K562 (cell line): ENCODE data around the gene NCOA3. TPM values are rescaled to one million over a fixed set of nuclear protein-coding genes. Genes with fewer than 3 reads are reported as not detected.

Experiments used
- polyA plus RNA-seq, 8 experiments: library from polyadenylated mRNA; depleted of rRNA in 4 of 8; stranded (reverse) in 5 of 8; unstranded in 3 of 8; fragments of >200 nt; fragmentation: Nextera tagmentation in 2 of 8; fragmentation: Illumina TruSeq in 1 of 8; extraction: Ambion mirVana in 2 of 8; extraction: Trizol in 1 of 8; gene quantifications; 2 replicates each; pipeline versions ENCODE4 v1.2.1 to v1.2.3, GENCODE V29; 2011 to 2014; ENCODE audit warnings: inconsistent platforms in 1 of 8, missing spikeins in 1 of 8
- total RNA-seq, 7 experiments: library from RNA; depleted of rRNA in 6 of 7; stranded (reverse); fragments of >200 nt in 6 of 7; fragmentation: Illumina TruSeq in 2 of 7; extraction: Trizol in 2 of 7; gene quantifications; 2 replicates each; pipeline versions ENCODE4 v1.2.1 to v1.2.3, GENCODE V29; 2011 to 2021; ENCODE audit warnings: low replicate concordance in 1 of 7
- TF ChIP-seq, protein P1 (sequence below): fragments of 450-650 bp; IDR thresholded peaks from 2 replicates; pipeline ENCODE4 v1.6.1; 2016; ENCODE audit warnings: mild to moderate bottlenecking, moderate library complexity

NCOA3 gene
- total and polyA plus RNA-seq, 9 of the 15 experiments (the other 6 are each of a cell fraction or from before 2014, with no cell fraction given), result 3.2 to 24.3 (median 14.4) TPM

DNA sequence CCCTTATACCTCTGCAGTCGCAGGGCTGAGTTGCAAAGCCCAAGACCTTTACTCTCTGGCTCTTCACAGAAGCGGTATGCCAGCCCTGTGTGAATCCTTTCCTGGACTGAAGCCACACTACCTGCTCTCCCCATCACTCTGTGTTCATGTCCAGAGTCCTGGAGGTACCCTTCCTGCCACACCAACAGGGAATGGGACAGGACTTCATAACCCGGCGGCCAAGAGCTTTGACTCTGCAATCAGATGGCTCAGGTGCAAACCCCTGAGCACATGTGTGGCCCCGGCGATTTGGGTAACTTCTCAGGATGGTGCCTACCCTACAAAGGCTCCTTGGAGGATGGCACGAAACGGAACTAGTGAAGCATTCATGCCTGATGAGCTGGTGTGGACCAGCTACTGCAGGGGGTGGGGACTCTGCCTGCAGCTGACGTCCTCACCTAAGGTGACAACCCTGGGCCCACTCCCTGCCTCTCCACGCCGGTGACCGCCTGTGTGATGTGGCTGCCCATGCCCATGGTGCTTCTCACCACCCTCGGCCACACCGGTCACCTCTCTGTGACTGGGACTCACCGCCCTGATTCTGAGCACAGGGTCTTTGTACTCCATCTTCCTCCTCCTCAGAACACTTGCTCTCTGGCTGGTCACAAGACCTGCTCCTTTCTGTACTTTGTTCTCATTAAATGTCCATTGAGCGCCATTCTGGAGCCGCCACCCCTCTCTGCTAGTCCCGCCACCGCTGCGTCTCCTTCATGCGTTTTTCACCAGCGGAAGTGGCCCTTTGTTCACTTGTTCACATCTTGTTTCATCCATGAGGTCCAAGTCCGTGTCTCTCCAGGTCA, 166.8 kb downstream of the NCOA3 start (continued):
- TF ChIP-seq, protein P1, sequence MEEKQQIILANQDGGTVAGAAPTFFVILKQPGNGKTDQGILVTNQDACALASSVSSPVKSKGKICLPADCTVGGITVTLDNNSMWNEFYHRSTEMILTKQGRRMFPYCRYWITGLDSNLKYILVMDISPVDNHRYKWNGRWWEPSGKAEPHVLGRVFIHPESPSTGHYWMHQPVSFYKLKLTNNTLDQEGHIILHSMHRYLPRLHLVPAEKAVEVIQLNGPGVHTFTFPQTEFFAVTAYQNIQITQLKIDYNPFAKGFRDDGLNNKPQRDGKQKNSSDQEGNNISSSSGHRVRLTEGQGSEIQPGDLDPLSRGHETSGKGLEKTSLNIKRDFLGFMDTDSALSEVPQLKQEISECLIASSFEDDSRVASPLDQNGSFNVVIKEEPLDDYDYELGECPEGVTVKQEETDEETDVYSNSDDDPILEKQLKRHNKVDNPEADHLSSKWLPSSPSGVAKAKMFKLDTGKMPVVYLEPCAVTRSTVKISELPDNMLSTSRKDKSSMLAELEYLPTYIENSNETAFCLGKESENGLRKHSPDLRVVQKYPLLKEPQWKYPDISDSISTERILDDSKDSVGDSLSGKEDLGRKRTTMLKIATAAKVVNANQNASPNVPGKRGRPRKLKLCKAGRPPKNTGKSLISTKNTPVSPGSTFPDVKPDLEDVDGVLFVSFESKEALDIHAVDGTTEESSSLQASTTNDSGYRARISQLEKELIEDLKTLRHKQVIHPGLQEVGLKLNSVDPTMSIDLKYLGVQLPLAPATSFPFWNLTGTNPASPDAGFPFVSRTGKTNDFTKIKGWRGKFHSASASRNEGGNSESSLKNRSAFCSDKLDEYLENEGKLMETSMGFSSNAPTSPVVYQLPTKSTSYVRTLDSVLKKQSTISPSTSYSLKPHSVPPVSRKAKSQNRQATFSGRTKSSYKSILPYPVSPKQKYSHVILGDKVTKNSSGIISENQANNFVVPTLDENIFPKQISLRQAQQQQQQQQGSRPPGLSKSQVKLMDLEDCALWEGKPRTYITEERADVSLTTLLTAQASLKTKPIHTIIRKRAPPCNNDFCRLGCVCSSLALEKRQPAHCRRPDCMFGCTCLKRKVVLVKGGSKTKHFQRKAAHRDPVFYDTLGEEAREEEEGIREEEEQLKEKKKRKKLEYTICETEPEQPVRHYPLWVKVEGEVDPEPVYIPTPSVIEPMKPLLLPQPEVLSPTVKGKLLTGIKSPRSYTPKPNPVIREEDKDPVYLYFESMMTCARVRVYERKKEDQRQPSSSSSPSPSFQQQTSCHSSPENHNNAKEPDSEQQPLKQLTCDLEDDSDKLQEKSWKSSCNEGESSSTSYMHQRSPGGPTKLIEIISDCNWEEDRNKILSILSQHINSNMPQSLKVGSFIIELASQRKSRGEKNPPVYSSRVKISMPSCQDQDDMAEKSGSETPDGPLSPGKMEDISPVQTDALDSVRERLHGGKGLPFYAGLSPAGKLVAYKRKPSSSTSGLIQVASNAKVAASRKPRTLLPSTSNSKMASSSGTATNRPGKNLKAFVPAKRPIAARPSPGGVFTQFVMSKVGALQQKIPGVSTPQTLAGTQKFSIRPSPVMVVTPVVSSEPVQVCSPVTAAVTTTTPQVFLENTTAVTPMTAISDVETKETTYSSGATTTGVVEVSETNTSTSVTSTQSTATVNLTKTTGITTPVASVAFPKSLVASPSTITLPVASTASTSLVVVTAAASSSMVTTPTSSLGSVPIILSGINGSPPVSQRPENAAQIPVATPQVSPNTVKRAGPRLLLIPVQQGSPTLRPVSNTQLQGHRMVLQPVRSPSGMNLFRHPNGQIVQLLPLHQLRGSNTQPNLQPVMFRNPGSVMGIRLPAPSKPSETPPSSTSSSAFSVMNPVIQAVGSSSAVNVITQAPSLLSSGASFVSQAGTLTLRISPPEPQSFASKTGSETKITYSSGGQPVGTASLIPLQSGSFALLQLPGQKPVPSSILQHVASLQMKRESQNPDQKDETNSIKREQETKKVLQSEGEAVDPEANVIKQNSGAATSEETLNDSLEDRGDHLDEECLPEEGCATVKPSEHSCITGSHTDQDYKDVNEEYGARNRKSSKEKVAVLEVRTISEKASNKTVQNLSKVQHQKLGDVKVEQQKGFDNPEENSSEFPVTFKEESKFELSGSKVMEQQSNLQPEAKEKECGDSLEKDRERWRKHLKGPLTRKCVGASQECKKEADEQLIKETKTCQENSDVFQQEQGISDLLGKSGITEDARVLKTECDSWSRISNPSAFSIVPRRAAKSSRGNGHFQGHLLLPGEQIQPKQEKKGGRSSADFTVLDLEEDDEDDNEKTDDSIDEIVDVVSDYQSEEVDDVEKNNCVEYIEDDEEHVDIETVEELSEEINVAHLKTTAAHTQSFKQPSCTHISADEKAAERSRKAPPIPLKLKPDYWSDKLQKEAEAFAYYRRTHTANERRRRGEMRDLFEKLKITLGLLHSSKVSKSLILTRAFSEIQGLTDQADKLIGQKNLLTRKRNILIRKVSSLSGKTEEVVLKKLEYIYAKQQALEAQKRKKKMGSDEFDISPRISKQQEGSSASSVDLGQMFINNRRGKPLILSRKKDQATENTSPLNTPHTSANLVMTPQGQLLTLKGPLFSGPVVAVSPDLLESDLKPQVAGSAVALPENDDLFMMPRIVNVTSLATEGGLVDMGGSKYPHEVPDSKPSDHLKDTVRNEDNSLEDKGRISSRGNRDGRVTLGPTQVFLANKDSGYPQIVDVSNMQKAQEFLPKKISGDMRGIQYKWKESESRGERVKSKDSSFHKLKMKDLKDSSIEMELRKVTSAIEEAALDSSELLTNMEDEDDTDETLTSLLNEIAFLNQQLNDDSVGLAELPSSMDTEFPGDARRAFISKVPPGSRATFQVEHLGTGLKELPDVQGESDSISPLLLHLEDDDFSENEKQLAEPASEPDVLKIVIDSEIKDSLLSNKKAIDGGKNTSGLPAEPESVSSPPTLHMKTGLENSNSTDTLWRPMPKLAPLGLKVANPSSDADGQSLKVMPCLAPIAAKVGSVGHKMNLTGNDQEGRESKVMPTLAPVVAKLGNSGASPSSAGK, result no peak
- TF ChIP-seq, all 486 proteins: peak for 1
